GM18499 (cell line): Measurements from ENCODE around the gene IMMP1L.
"Not testable (repeated sequence)": the region's sequence is repeated elsewhere in the genome, so short reads cannot be mapped to it uniquely, and the experiment has no call there.

ENCODE experiments used
- ATAC-seq: cut with Tn5 transposase; IDR thresholded peaks from one replicate; pipeline ENCODE4 v1.9.1; 2021; ENCODE audit warnings: moderate number of reproducible peaks; ENCODE audit not compliant: insufficient read depth, unreplicated experiment

The IMMP1L gene

GRCh38 chr11:31509429-31510345 is at the start of gene IMMP1L, which contains the start of gene ELP4:
TSS of gene IMMP1L (minus strand) at chr11:31509622. CDS start at chr11:31463276, 46,346 bp downstream.
TSS of gene ELP4 (plus strand) at chr11:31509767. CDS start at chr11:31509785, 18 bp downstream.
- peak; percentile 99 for ATAC-seq

- no peak for ATAC-seq
These were observed 48.6 kb upstream of the IMMP1L start for GRCh38 chr11:31558001-31558400.

- ATAC-seq, result no peak
These were observed 46.5 kb upstream of the IMMP1L start for GRCh38 chr11:31555938-31556337.

GRCh38 chr11:31542862-31543261 is 33.4 kb upstream of the IMMP1L start:
- no peak for ATAC-seq

GRCh38 chr11:31535479-31535878 is 26.1 kb upstream of the IMMP1L start:
- ATAC-seq, result no peak

GRCh38 chr11:31531293-31531692 is 21.9 kb upstream of the IMMP1L start:
- ATAC-seq, result no peak

GRCh38 chr11:31529701-31530100 is 20.3 kb upstream of the IMMP1L start:
- no peak for ATAC-seq

- no peak for ATAC-seq
These were observed 19.8 kb upstream of the IMMP1L start for GRCh38 chr11:31529189-31529588.

GRCh38 chr11:31521497-31522150 is 12.2 kb upstream of the IMMP1L start:
- ATAC-seq, result no peak

GRCh38 chr11:31512117-31512516 is 2.7 kb upstream of the IMMP1L start:
- ATAC-seq, result no peak

- ATAC-seq, result no peak
These were observed 382 bp downstream of the IMMP1L start for GRCh38 chr11:31509051-31509428.

GRCh38 chr11:31500560-31500959 is 8.9 kb downstream of the IMMP1L start:
- ATAC-seq, result no peak

- ATAC-seq, result no peak
These were observed 9.7 kb downstream of the IMMP1L start for GRCh38 chr11:31499576-31500178.

GRCh38 chr11:31493762-31494161 is 15.7 kb downstream of the IMMP1L start:
- not testable (repeated sequence) for ATAC-seq

- no peak for ATAC-seq
These were observed 16.2 kb downstream of the IMMP1L start for GRCh38 chr11:31493235-31493634.

- ATAC-seq, result no peak
These were observed 17.0 kb downstream of the IMMP1L start for GRCh38 chr11:31492320-31492913.

GRCh38 chr11:31487848-31488247 is 21.6 kb downstream of the IMMP1L start:
- no peak for ATAC-seq

- ATAC-seq, result no peak
These were observed 24.9 kb downstream of the IMMP1L start for GRCh38 chr11:31484497-31484896.

GRCh38 chr11:31480930-31481329 is 28.5 kb downstream of the IMMP1L start:
- ATAC-seq, result no peak

- no peak for ATAC-seq
These were observed 30.4 kb downstream of the IMMP1L start for GRCh38 chr11:31479066-31479465.

- no peak for ATAC-seq
These were observed 31.2 kb downstream of the IMMP1L start for GRCh38 chr11:31478223-31478590.
